Fibroblast of villous mesenchyme (primary cell): ENCODE measurements around the gene SHISA9. TPM values are rescaled to one million over a fixed set of nuclear protein-coding genes. Genes with fewer than 3 reads are reported as not detected.

Experiments
- DNase-seq: peaks from one replicate; pipeline ENCODE4 v3.0.0-alpha.2; 2010; ENCODE audit warnings: low read depth
- H3K4me3 ChIP-seq: 2 replicates; pipeline ENCODE4 v1.5.1; 2011; ENCODE audit warnings: low read depth, mild to moderate bottlenecking, low read length
- CTCF ChIP-seq: IDR thresholded peaks from 2 replicates; pipeline ENCODE4 v1.5.1; 2012; ENCODE audit warnings: low read depth, mild to moderate bottlenecking, low read length; ENCODE audit not compliant: insufficient read depth
- total RNA-seq: library from RNA; depleted of rRNA; stranded (reverse); fragments of >200 nt; gene quantifications from 2 replicates; pipeline ENCODE4 v1.2.3, GENCODE V29; 2012

The SHISA9 gene
- total RNA-seq, 1 donor, result not detected

GRCh38 chr16:13289515-13289914, 388.1 kb downstream of the SHISA9 start:
- DNase-seq, result no peak
- no peak for TF ChIP-seq CTCF
- H3K4me3 ChIP-seq, result no peak overlapping the region

Other genes starting within 250 kb of the SHISA9 start
- gene CPPED1, start 97.7 kb upstream of the SHISA9 start, total RNA-seq, result 13.8 and 14.5 TPM in 2 replicates